Keratinocyte (primary cell): Measurements from ENCODE around the gene NYNRIN. TPM values are rescaled to one million over a fixed set of nuclear protein-coding genes. Genes with fewer than 3 reads are reported as not detected.
"Not testable (repeated sequence)": the region's sequence is repeated elsewhere in the genome, so short reads cannot be mapped to it uniquely, and the experiment has no call there.

Source experiments
- DNase-seq: peaks from one replicate; pipeline ENCODE4 v3.0.0-alpha.2; 2011; ENCODE audit warnings: low read depth, missing footprints, low spot score
- FAIRE-seq: peaks from 2 replicates; lab custom pipeline; 2011; peaks lifted over from hg19 to GRCh38; lab: Jason Lieb, UNC
- H2AFZ ChIP-seq: 2 replicates; pipeline ENCODE4 v1.6.0; 2012; ENCODE audit warnings: low read length, control low read depth, inconsistent platforms; ENCODE audit not compliant: control insufficient read depth
- H3K27ac ChIP-seq: 2 replicates; pipeline ENCODE4 v1.5.1; 2011; ENCODE audit warnings: low read length; ENCODE audit not compliant: control insufficient read depth, insufficient read depth
- H3K27me3 ChIP-seq: 3 replicates; pipeline ENCODE4 v1.6.0; 2011; ENCODE audit warnings: low read length; ENCODE audit not compliant: control insufficient read depth, insufficient read depth; ENCODE audit errors: extremely low read depth
- H3K36me3 ChIP-seq, 2 experiments: 2 replicates in 1 of 2; 3 replicates in 1 of 2; pipeline ENCODE4 v1.5.1; 2011; ENCODE audit warnings: low read length in 2 of 2, mild to moderate bottlenecking in 1 of 2; ENCODE audit not compliant: control insufficient read depth in 2 of 2, insufficient read depth in 2 of 2; ENCODE audit errors: extremely low read depth in 1 of 2
- H3K4me1 ChIP-seq: 3 replicates; pipeline ENCODE4 v1.5.1; 2011; ENCODE audit warnings: low read length; ENCODE audit not compliant: control insufficient read depth, insufficient read depth; ENCODE audit errors: extremely low read depth
- H3K4me2 ChIP-seq: 3 replicates; pipeline ENCODE4 v1.6.0; 2011; ENCODE audit warnings: low read depth, low read length; ENCODE audit not compliant: control insufficient read depth, insufficient read depth; ENCODE audit errors: extremely low read depth
- H3K4me3 ChIP-seq, 3 experiments: fragments of 200-600 bp in 1 of 3; sonication (generic) in 1 of 3; 2 replicates in 2 of 3; 3 replicates in 1 of 3; pipeline ENCODE4 v1.5.1; 2011 to 2016; ENCODE audit warnings: low read length in 3 of 3, mild to moderate bottlenecking in 3 of 3, control low read depth in 2 of 3, inconsistent platforms in 1 of 3, low read depth in 1 of 3, mixed read lengths in 1 of 3, mixed run types in 1 of 3, moderate library complexity in 1 of 3; ENCODE audit not compliant: control insufficient read depth in 2 of 3, insufficient read depth in 2 of 3; ENCODE audit errors: extremely low read depth in 1 of 3
- H3K79me2 ChIP-seq: 2 replicates; pipeline ENCODE4 v1.6.0; 2012; ENCODE audit warnings: low read length; ENCODE audit not compliant: control insufficient read depth, insufficient read depth
- H3K9ac ChIP-seq: 3 replicates; pipeline ENCODE4 v1.6.0; 2011; ENCODE audit warnings: low read length; ENCODE audit not compliant: control insufficient read depth, insufficient read depth; ENCODE audit errors: extremely low read depth
- H3K9me1 ChIP-seq: 3 replicates; pipeline ENCODE4 v1.6.0; 2011; ENCODE audit warnings: low read length; ENCODE audit not compliant: control insufficient read depth, insufficient read depth; ENCODE audit errors: extremely low read depth
- H3K9me3 ChIP-seq: 2 replicates; pipeline ENCODE4 v1.5.1; 2012; ENCODE audit warnings: low read depth, low read length; ENCODE audit not compliant: control insufficient read depth
- H4K20me1 ChIP-seq: 3 replicates; pipeline ENCODE4 v1.6.0; 2011; ENCODE audit warnings: low read length; ENCODE audit not compliant: control insufficient read depth, insufficient read depth; ENCODE audit errors: extremely low read depth
- CTCF ChIP-seq, 3 experiments: IDR thresholded peaks in 1 of 3; conservative IDR thresholded peaks in 1 of 3; optimal IDR thresholded peaks in 1 of 3; 2 replicates in 2 of 3; 3 replicates in 1 of 3; pipeline versions ENCODE3 to v1.5.1; 2011; ENCODE audit warnings: low read length in 3 of 3, mild to moderate bottlenecking in 3 of 3, moderate library complexity in 2 of 3, control low read depth in 1 of 3, inconsistent platforms in 1 of 3; ENCODE audit not compliant: insufficient read depth in 2 of 3; ENCODE audit errors: extremely low read depth in 1 of 3
- EZH2 ChIP-seq: IDR thresholded peaks from one replicate; pipeline ENCODE4 v1.6.1; 2012; ENCODE audit warnings: inconsistent platforms, mild to moderate bottlenecking, low read length, moderate library complexity
- dilution Hi-C: fragments of 300-500 bp; cut with MboI; formaldehyde crosslinking; loops from one replicate; pipeline ENCODE4 v1.7.0; 2020; ENCODE audit warnings: low sequenced_read_pairs; ENCODE audit not compliant: extremely low pct_ligation_motif_present
- polyA plus RNA-seq, 5 experiments: library from polyadenylated mRNA; depleted of rRNA in 3 of 5; stranded (reverse) in 3 of 5; stranded (forward) in 1 of 5; unstranded in 1 of 5; fragments of >200 nt; gene quantifications; 1 replicate in 1 of 5; 2 replicates in 3 of 5; 3 replicates in 1 of 5; pipeline versions ENCODE4 v1.2.1 to v1.2.3, GENCODE V29; 2011 to 2012; ENCODE audit warnings: missing spikeins in 2 of 5, low read depth in 1 of 5, low replicate concordance in 1 of 5

Gene NYNRIN
- polyA plus RNA-seq, 1 donor (not counting 4 experiments of a cell fraction or from before 2014, with no cell fraction given) = 4.9 TPM

GRCh38 chr14:24443053-24443665 is 44.4 kb downstream of the NYNRIN start:
- TF ChIP-seq CTCF (optimal IDR thresholded peaks at IDR 0.05 in 1 of 3, IDR thresholded peaks at IDR 0.05 in 1 of 3, conservative IDR thresholded peaks at IDR 0.05 in 1 of 3; ENCODE audit: extremely low read depth in 1 of 3, insufficient read depth in 2 of 3, low read length in 3 of 3) (no peak), EZH2 (no peak)
- peak overlapping the region; percentile 69 to 98 (median 97) for H3K4me3 ChIP-seq
- dilution Hi-C loops = no loop called here
- H3K79me2 ChIP-seq = peaks cover 19% of the 10 kb centered on the region
- H3K27me3 ChIP-seq = no peaks in the 10 kb centered on the region
- peak overlapping the region; percentile 90 for H3K9ac ChIP-seq
- no peak for FAIRE-seq
- H3K9me3 ChIP-seq = no peaks in the 10 kb centered on the region
- peak overlapping the region; percentile 97 for H3K4me2 ChIP-seq
- no peak for DNase-seq
- H2AFZ ChIP-seq = peak overlapping the region; percentile 86
- no peaks in the 10 kb centered on the region for H4K20me1 ChIP-seq
- H3K9me1 ChIP-seq = no peaks in the 10 kb centered on the region
- H3K27ac ChIP-seq = peak overlapping the region; percentile 90
- peaks cover 20 to 38% of the 10 kb centered on the region in 2 experiments for H3K36me3 ChIP-seq
- peaks cover 12% of the 10 kb centered on the region for H3K4me1 ChIP-seq

DNA sequence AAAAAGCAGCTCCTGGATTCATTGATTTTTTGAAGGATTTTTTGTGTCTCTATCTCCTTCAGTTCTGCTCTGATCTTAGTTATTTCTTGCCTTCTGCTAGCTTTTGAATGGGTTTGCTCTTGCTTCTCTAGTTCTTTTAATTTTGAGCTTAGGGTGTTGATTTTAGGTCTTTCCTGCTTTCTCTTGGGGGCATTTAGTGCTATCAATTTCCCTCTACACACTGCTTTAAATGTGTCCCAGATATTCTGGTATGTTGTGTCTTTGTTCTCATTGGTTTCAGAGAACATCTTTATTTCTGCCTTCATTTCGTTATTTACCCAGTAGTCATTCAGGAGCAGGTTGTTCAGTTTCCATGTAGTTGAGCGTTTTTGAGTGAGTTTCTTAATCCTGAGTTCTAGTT is 52.0 kb downstream of the NYNRIN start:
- H4K20me1 ChIP-seq, H3K27me3 ChIP-seq, DNase-seq, H2AFZ ChIP-seq, H3K9ac ChIP-seq, H3K27ac ChIP-seq, dilution Hi-C loops, H3K4me3 ChIP-seq, H3K9me1 ChIP-seq, H3K36me3 ChIP-seq, H3K4me1 ChIP-seq, H3K4me2 ChIP-seq, H3K79me2 ChIP-seq, FAIRE-seq, H3K9me3 ChIP-seq: not testable (repeated sequence)

DNA sequence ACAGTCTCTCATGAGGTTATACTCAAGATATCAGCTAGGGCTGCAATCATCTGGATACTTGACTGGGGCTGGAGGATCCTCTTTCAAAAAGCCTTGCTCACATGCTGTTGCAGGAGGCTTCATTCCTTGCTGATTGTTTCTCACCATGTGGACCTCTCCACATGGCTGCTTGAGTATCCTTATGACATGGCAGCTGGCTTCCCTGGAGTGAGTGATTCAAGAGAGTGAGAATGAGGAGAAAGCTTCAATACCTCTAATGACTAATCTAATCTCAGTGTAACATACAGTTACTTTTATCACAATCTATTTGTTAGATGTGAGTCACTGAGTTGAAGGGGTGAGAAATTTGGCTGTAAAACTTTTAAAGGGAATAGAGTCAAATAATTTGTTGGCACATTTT is 58.2 kb downstream of the NYNRIN start:
- TF ChIP-seq CTCF (optimal IDR thresholded peaks at IDR 0.05 in 1 of 3, IDR thresholded peaks at IDR 0.05 in 1 of 3, conservative IDR thresholded peaks at IDR 0.05 in 1 of 3; ENCODE audit: extremely low read depth in 1 of 3, insufficient read depth in 2 of 3, low read length in 3 of 3) = no peak
- TF ChIP-seq EZH2 = no peak
- dilution Hi-C loops = no loop called here
- H3K9ac ChIP-seq = no peak overlapping the region

More for the DNA sequence above, 58.2 kb downstream of the NYNRIN start:
- H3K79me2 ChIP-seq = no peaks in the 10 kb centered on the region
- no peak overlapping the region for H3K4me2 ChIP-seq
- H3K9me1 ChIP-seq = no peaks in the 10 kb centered on the region
- no peak overlapping the region for H3K4me3 ChIP-seq
- no peaks in the 10 kb centered on the region for H3K9me3 ChIP-seq
- no peak for DNase-seq
- H3K4me1 ChIP-seq = no peaks in the 10 kb centered on the region
- H4K20me1 ChIP-seq = no peaks in the 10 kb centered on the region
- no peak for FAIRE-seq
- peaks cover 0 to 2% of the 10 kb centered on the region in 2 experiments for H3K36me3 ChIP-seq
- H3K27me3 ChIP-seq = no peaks in the 10 kb centered on the region
- H2AFZ ChIP-seq = no peak overlapping the region
- H3K27ac ChIP-seq = no peak overlapping the region
